ENCODE data around the gene RSBN1L. TPM values are rescaled to one million over a fixed set of nuclear protein-coding genes. Genes with fewer than 3 reads are reported as not detected.

RSBN1L gene
- polyA plus RNA-seq, 1 experiment, result 14.0 TPM

- no peak for TF ChIP-seq CTCF (IDR thresholded peaks at IDR 0.05; ENCODE audit: low read depth, low read length)
- Histone ChIP-seq H3K27ac (ENCODE audit: low read depth, low read length) (no peak overlapping the region), H3K27me3 (ENCODE audit: control insufficient read depth, insufficient read depth, low read length) (no peaks in the 10 kb centered on the region), H3K4me3 (ENCODE audit: low read depth, low read length) (no peak overlapping the region), H3K9me3 (ENCODE audit: control insufficient read depth, insufficient read depth, low read length) (no peaks in the 10 kb centered on the region)
- CTCF ChIA-PET, result interaction anchor here (0.9 to 1.8 kb wide), 2 partner anchors 19 to 82 kb away, joined by 3 to 9 read pairs; no protein-coding TSS in a partner anchor
- DNase-seq (ENCODE audit: low read depth, low spot score), result no peak
- POLR2A ChIA-PET, result no interaction called here
Observed at GRCh38 chr7:77740257-77740656, 44.0 kb downstream of the RSBN1L start.

- POLR2A ChIA-PET, result no interaction called here
- CTCF ChIA-PET, result interaction anchor here (1.6 to 2.6 kb wide), 2 partner anchors 16 to 92 kb away, joined by 4 to 7 read pairs; no protein-coding TSS in a partner anchor
Observed at GRCh38 chr7:77743518-77743917, 47.3 kb downstream of the RSBN1L start.

GRCh38 chr7:77745746-77746145 lies 49.5 kb downstream of the RSBN1L start:
- POLR2A ChIA-PET, result no interaction called here
- Histone ChIP-seq H3K4me3 (ENCODE audit: low read depth, low read length) (no peak overlapping the region), H3K9me3 (ENCODE audit: control insufficient read depth, insufficient read depth, low read length) (0 out of 2 replicates have a peak, but pooled peaks cover 3% of the 10 kb centered on the region), H3K27ac (ENCODE audit: low read depth, low read length) (no peak overlapping the region), H3K27me3 (ENCODE audit: control insufficient read depth, insufficient read depth, low read length) (no peaks in the 10 kb centered on the region)
- CTCF ChIA-PET, result interaction anchor here (1.6 kb wide), 1 partner anchor 94 kb away, joined by 6 read pairs; no protein-coding TSS in a partner anchor
- TF ChIP-seq CTCF (IDR thresholded peaks at IDR 0.05; ENCODE audit: low read depth, low read length), result no peak
- no peak for DNase-seq (ENCODE audit: low read depth, low spot score)

More at GRCh38 chr7:77743518-77743917, 47.3 kb downstream of the RSBN1L start:
- H3K9me3 ChIP-seq (ENCODE audit: control insufficient read depth, insufficient read depth, low read length), result 0 out of 2 replicates have a peak, but pooled peaks cover 3% of the 10 kb centered on the region
- no peak overlapping the region for H3K4me3 ChIP-seq (ENCODE audit: low read depth, low read length)
- H3K27me3 ChIP-seq (ENCODE audit: control insufficient read depth, insufficient read depth, low read length), result no peaks in the 10 kb centered on the region
- no peak for DNase-seq (ENCODE audit: low read depth, low spot score)
- no peak overlapping the region for H3K27ac ChIP-seq (ENCODE audit: low read depth, low read length)
- no peak for TF ChIP-seq CTCF (IDR thresholded peaks at IDR 0.05; ENCODE audit: low read depth, low read length)

GRCh38 chr7:77746164-77746823 lies 50.0 kb downstream of the RSBN1L start:
- ChIA-PET POLR2A (no interaction called here), CTCF (interaction anchor here (0.8 to 1.6 kb wide), 2 partner anchors 13 to 95 kb away, joined by 3 to 6 read pairs; no protein-coding TSS in a partner anchor)
- Histone ChIP-seq H3K9me3 (ENCODE audit: control insufficient read depth, insufficient read depth, low read length) (0 out of 2 replicates have a peak, but pooled peaks cover 3% of the 10 kb centered on the region), H3K27ac (ENCODE audit: low read depth, low read length) (no peak overlapping the region), H3K4me3 (ENCODE audit: low read depth, low read length) (no peak overlapping the region), H3K27me3 (ENCODE audit: control insufficient read depth, insufficient read depth, low read length) (no peaks in the 10 kb centered on the region)
- no peak for TF ChIP-seq CTCF (IDR thresholded peaks at IDR 0.05; ENCODE audit: low read depth, low read length)
- DNase-seq (ENCODE audit: low read depth, low spot score), result no peak

- Histone ChIP-seq H3K4me3 (ENCODE audit: low read depth, low read length) (no peak overlapping the region), H3K9me3 (ENCODE audit: control insufficient read depth, insufficient read depth, low read length) (0 out of 2 replicates have a peak, but pooled peaks cover 3% of the 10 kb centered on the region), H3K27ac (ENCODE audit: low read depth, low read length) (no peak overlapping the region), H3K27me3 (ENCODE audit: control insufficient read depth, insufficient read depth, low read length) (no peaks in the 10 kb centered on the region)
- ChIA-PET POLR2A (no interaction called here), CTCF (interaction anchor here (0.8 to 1.6 kb wide), 2 partner anchors 13 to 95 kb away, joined by 3 to 6 read pairs; no protein-coding TSS in a partner anchor)
- no peak for TF ChIP-seq CTCF (IDR thresholded peaks at IDR 0.05; ENCODE audit: low read depth, low read length)
- no peak for DNase-seq (ENCODE audit: low read depth, low spot score)
Observed at GRCh38 chr7:77746824-77747165, 50.5 kb downstream of the RSBN1L start.

Measured in AG04450 (cell line).